PFSK-1 (cell line): ENCODE data around the gene ITGA1.

ENCODE experiments used
- POLR2AphosphoS5 ChIP-seq: IDR thresholded peaks from 2 replicates; pipeline ENCODE4 v1.6.1; 2012; ENCODE audit warnings: low read depth, mild to moderate bottlenecking, control low read depth, low read length, moderate library complexity
- REST ChIP-seq, 2 experiments: IDR thresholded peaks; 2 replicates each; pipeline versions ENCODE4 v1.6.1 to v1.8.0; 2011 to 2012; ENCODE audit warnings: low read depth in 2 of 2, low read length in 2 of 2, control low read depth in 1 of 2, inconsistent platforms in 1 of 2, mild to moderate bottlenecking in 1 of 2, moderate library complexity in 1 of 2; ENCODE audit not compliant: insufficient read depth in 1 of 2
- TAF1 ChIP-seq: IDR thresholded peaks from 2 replicates; pipeline ENCODE4 v1.6.1; 2012; ENCODE audit warnings: low read length, control low read depth, borderline replicate concordance; ENCODE audit not compliant: insufficient read depth

GRCh38 chr5:52811067-52811749 is 23.5 kb downstream of the ITGA1 start:
- TF ChIP-seq POLR2AphosphoS5 = no peak
- no peak for TF ChIP-seq TAF1
- no peak for TF ChIP-seq REST (IDR thresholded peaks at IDR 0.05; ENCODE audit: insufficient read depth in 1 of 2, low read depth in 2 of 2, low read length in 2 of 2)
